HG03159 (cell line): ENCODE measurements around the gene RHEBL1.

Experiments
- ATAC-seq: cut with Tn5 transposase; IDR thresholded peaks from one replicate; pipeline ENCODE4 v1.9.1; 2021; ENCODE audit warnings: mild to moderate bottlenecking, moderate library complexity; ENCODE audit not compliant: unreplicated experiment

RHEBL1 gene

DNA sequence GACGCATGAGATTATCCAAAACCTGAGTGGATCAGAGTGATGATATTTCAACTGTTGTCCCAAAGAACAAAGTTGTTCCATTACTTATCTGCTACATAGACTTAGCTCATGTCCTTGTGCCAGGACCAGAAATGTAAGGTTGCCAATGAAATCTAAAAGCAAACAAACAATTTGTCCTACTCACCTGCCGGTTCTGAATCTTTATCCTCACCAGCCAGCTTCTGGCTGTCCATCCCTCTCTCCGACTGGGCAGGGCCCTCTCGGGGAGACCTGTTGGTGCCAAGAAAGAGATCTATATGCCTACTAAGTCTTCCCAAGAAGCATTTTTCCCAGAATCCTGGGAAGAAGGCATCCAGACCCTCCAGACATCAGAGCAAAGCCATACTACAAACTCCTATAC lies 14.7 kb downstream of the RHEBL1 start:
- ATAC-seq: no peak

DNA sequence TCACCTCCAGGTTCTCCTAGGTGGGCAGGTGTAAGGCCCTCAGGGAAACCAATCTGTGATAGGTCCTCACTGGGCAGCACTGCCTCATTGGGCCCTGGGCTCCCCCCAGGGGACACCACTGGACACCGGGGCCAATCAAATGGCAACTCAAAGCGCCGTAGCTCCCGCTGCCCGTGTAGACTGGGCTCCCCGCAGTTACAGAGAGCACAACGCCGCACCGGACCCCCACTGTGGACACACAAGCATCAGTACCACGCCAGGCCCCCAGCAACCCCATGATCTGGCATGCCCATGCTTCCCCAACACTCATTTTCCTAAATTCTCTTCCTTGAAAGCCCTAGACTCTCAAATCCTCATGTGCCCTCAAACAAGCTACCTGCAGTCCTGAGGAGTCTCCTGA lies 15.3 kb downstream of the RHEBL1 start:
- no peak for ATAC-seq

DNA sequence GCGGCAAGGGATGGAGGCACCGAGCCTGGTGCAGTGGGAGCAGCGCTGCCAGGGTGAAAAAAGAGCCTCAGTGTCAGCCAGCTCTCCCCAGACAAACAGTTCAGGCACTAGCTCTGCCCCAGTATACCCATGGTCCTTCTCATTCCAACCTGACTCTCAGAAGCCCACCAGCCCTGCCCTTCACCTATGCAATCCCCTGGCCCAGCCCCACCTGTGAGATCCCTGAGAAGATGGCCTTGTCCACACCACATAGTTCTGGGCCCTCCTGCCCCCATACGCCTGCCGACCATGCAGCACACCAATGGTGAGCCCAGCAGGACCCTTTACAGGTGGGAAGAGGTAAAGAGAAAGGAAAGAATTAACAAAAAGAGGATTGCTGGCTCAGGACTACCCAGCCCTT lies 15.7 kb downstream of the RHEBL1 start:
- no peak for ATAC-seq

DNA sequence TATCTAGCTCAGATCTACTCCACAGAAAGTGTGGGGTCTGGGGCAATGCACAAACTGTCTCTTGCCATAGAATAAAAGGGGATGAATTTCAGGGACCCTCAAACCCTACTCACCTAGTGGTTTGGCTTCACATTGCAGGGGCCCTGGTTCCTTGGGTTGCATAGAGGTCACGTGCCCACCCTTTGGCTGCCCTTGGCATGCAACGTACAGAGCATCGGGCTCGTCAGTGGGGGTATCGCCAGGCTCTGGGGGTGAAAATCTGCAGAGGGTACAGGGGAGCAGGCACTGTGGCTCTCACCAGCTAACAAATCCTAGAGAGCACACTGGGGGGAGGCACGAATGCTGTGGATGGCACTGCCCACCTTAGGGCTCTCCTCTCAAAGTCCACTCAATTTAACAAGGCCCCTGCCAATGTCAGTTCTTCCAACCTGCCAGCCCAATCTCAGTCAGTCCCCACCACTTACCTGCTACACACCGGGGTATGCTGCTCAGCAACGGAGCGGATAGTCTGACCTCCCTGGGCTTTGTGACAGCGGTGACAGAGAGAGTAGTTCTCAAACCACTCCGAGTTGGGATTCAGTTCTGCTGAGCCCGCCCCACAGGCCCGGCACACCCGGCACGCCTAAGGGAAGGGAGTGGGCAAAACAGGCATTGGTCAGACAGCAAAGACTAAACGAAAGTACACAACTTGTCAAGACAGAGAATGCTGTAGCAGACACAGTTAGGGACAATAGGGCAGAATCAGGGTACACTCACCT lies 17.1 kb downstream of the RHEBL1 start:
- no peak for ATAC-seq

DNA sequence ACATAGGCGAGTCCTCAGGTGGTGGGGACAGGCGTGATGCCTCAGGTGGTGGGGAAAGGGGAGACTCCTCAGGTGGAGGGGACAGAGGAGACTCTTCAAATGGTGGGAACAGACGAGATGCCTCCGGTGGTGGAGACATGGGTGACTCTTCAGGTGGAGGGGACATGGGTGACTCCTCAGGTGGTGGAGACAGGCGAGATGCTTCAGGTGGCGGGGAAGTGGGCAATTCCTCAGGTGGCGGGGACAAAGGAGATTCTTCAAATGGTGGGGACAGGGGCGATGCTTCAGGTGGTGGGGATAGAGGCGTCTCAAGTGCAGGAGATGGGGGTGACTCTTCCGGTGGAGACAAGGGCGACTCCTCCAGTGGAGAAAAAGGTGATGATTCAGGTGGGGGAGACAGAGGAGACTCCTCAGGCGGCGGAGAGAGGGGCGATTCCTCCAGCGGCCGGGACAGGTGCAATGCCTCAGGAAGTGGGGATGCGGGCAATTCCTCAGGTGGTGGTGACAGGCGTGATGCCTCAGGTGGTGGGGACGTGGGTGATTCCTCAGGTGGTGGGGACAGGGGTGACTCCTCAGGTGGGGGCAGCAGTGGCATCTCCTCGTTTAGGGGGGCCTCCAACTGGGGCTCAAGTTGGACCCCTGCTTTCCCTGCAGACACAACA lies 17.9 kb downstream of the RHEBL1 start:
- no peak for ATAC-seq

DNA sequence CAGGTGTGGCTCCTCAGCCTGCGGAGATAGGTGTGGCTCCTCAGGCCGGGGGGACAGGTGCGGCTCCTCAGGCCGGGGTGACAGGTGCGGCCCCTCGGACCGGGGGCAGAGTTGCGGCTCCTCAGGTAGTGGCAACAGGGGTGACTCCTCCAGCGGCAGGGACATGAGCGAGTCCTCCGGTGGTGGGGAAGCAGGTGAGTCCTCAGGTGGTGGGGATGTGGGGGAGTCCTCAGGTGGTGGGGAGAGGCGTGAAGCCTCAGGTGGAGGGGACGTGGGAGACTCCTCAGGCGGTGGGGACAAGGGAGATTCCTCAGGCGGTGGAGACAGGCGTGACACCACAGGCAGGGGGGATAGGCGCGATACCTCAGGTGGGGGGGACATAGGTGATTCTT lies 18.4 kb downstream of the RHEBL1 start:
- no peak for ATAC-seq

DNA sequence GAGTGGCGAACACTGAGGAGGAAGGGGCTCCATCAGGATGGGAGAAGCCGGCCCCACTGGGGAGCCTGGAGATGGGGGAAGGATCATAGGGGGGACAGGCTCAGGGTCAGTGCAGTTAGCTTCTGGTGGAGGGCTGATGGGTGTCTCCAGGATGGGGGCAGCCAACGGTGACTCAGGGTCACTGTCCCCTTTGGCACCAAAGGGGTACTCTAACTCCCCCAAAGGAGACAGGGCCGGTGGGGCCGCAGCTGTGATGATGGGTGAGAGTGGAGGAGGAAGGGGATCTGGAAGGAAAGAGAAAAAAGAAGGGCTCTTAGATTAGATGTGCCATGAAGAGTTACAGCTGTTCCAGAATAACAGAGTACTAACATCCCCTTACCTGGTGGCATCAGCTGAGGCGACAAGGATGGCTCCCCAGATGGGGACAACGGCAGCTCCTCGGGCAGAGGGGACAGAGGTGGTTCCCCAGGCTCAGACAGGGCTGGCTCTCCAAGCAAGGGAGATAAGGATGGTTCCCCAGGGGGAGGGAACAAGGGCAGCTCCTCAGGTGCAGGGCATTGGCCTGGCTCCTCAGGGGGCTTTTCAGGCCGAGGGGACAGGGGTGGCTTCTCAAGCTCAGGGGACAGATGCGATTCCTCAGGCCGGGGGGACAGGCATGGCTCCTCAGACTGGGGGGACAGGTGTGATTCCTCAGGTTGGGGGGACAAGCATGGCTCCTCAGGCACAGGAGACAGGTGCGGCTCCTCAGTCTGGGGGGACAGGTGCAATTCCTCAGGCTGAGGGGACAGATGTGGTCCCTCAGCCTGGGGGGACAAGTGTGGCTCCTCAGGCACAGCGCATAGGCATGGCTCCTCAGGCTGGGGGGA lies 19.0 kb downstream of the RHEBL1 start:
- ATAC-seq: no peak

DNA sequence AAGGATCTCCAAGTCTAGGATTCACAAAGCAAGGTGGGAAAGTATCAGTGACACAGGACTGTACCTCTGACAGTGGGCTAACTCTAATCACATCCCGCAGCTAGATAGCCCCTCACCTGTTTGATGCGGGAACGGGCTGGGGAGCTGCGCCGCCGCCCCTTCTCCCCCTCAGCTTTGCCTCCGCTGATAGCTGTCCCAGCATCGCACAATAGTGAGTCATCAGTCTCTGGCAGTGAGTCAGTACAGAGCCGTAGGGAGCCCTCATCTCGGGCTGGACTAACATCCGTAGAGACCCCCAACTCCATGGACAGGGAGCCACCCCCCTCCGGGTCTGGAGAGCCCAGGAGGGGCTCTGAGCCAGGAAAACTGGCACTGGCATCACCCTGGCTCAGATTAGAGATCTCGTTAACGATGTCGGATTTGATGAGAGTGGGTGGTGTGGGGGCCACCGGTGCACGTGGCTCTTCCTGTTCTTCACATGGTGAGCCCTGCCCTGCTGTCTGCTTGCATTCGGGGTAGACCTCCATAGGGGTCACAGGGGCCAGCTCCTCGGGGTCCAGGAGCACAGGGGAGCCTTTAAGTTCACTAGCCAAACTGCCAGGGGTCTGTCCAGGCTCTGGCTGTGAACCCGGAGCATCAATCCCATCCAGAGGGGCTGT lies 20.1 kb downstream of the RHEBL1 start:
- ATAC-seq: no peak

DNA sequence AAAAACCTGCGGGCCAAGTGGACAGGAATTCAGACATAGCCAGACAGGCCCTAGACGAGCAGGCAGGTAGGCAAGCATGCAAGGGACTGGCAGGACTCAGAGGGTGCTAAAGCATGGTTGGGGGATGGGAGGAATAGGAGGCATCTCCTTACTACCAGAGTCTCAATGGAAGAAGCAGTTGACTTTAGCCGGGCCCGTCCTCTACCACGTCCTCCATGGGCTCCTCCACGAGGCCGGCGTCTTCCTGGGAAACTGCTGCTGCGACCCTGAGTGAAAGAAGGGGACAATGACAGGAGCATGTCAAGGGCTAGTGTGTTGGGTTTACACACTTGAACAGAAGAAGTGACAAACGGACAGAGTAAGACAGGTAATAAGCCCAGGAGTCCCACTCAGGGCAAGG lies 20.8 kb downstream of the RHEBL1 start:
- no peak for ATAC-seq

DNA sequence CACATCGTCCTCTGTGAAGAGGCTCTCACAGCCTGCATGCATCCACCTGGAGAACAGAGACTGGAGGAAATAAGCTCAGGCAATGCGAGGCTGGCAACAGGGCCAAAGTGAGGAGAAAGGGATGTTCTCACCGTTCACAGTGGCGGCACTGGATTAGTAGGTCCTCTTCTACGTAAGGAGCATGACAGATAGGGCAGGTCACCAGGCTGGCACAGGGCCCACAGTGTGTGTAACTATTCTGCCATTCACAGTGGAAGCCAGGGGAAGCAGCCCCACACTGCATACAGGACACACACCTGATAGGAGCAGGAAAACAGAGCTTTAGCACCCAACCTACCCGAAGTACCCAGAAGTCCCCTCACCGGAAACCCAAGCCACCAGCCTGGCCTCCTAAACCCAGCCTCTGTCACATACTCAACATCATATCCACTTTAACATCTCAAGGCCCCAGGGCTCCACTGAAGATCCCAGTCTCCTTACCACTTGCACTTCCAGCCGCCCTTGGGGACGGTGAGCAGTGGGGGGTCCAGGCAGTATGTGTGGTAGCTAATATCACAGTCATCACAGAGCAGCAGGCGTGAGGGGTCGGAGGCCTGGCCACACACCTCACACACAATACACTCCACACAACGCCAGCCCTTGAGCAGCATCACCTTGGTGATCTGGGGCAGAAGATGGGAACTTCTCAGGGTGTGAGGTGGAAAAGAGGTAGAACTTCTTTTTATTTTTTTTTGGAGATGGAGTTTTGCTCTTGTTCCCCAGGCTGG lies 23.5 kb downstream of the RHEBL1 start:
- ATAC-seq: no peak

DNA sequence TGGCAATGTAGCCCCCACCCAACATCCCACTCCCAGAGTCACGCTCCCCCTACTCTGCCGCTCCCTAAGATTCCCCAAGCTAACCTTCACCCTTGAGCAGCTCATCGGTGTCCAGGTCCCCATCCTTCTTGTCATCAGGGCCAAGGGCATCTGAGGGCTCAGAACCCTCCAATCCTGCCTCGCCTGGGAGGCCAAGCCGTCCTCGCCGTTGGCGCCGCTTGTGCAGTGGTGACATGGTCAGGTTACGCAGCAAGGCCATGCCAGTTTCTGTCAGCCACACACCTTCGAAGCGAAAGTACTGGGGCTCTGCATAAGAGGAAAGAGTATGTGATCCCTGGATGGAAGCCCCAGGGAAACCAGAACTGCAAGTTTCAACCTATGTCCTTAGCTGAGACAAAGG lies 25.1 kb downstream of the RHEBL1 start:
- ATAC-seq: no peak

DNA sequence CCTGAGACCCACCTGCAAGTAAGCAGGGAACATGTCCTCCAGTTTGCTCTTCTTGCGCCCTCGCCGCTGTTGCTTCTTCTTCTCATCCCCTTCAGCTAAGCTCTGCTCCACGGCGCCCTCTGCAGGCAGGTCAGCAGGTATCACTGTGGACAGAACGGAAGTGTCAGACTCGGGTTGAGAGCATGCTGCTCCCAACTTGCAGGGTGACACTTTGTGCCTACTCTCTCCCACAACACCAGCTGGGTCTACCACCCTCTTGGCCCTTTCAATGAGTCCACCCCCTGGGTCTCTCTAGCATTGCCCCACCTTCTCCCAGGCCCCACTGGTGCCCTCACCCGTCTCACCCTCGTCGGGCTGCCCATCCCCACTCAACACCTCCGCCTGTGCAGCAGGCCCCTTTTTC lies 25.9 kb downstream of the RHEBL1 start:
- ATAC-seq: no peak

DNA sequence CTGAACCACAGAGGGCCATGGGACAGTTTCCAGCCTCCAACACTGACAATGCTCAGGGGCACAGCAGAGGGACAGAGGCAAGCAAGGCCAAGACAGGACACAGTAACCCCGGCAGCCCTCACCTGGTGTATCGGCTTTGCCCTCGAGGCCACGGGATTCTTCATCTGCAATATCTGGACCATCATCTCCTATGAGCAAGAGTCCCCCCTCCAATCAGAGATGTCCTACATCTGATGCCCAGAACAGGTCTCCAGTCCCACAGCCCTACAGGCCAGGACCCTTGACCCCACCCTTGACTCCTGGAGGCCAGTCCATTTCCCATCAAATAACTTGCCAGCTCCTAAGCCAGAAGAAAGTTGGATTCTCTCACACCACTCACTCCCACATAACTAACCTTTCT lies 26.5 kb downstream of the RHEBL1 start:
- no peak for ATAC-seq

DNA sequence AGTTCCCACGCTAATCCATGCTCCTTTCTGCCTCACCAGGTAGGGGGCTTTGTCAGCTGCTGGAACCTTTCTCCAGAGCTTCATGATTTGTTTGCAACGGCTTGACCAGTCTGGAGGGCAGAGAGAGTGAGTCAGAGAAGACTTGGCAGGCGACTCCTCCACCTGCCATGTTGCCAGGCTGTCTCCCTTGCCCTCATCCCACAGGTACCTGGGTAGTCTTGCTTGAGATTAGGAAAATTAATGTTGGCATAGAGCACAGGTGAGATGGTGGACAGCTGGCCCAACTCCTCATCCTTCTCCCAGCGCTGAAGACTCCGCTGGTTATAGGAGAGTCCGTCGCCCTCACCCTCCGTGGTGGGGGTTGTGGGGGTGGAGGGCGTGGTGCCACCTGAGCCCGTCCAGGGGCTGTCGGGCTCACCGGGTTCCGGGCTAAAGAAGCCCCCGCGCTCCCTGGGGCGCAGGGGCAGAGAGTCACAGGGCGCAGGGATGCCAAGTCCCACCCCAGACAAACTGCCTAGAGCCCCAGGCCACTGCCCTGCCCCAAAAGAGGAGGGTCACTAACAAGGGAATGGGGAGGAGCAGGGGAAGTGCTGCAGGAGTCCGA lies 27.8 kb downstream of the RHEBL1 start:
- ATAC-seq: no peak

DNA sequence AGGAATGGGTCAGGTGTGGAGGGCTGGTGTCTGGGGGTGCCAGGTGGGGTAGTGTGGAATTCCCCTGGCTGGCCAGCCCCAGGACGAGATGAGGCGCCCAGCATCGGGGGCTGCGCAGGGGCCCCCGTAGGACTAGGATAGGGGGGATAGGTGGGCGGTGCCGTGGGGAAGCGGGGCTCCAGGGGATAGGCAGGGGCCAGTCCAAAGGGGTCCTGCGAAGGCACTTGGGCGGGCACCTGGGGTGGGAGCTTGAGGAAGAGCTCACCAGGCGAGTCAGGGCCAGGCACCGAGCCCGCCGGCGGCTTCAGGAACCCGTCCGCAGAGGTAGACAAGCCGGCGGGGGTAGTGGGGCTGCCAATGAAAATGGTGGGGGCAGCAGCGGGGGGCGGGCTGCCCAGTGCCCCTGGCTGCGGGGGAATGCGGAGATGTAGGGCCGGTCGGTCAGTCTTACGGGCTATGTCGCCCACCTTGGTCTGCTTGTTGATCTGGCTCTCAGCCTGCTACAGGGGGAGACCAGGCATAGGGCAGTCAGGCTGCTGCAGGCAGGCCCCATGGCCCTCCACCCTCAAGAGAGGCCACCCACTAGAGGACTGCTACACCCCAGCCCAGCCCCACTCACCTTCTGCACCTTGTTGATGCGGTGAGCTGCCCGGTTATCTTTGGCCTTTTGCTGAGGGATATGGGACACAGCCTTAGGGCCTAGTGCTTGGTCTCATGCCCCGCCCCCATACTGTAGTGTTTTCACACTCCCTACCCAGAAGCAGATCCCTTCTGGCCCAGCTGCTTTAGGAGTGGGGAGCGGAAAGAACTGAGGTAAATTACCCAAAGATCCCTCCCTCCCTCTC lies 28.5 kb downstream of the RHEBL1 start:
- no peak for ATAC-seq

DNA sequence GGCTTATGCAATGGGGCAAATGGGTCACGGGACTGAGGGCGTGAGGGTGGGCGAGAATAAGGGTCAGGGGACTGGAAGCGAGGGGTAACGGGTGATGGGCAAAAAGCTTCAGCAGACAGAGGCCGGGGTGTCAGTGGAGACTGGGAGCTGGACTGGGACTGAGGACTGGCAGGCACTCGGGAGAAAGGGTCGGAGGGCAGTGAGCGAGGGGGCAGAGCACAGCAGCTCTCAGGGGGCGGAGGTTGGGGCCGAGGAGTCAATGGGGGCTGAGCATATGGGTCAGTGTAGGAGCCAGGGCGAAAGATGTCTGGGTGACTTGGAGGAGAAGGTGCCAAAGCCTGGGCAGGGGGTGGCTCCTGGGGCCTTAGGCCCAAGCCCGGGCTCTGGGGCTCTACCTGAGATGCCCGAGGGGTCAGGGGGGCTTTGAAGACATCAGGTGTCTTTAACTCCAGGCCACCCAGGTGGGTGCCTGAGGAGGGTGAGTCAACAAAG lies 29.4 kb downstream of the RHEBL1 start:
- no peak for ATAC-seq

DNA sequence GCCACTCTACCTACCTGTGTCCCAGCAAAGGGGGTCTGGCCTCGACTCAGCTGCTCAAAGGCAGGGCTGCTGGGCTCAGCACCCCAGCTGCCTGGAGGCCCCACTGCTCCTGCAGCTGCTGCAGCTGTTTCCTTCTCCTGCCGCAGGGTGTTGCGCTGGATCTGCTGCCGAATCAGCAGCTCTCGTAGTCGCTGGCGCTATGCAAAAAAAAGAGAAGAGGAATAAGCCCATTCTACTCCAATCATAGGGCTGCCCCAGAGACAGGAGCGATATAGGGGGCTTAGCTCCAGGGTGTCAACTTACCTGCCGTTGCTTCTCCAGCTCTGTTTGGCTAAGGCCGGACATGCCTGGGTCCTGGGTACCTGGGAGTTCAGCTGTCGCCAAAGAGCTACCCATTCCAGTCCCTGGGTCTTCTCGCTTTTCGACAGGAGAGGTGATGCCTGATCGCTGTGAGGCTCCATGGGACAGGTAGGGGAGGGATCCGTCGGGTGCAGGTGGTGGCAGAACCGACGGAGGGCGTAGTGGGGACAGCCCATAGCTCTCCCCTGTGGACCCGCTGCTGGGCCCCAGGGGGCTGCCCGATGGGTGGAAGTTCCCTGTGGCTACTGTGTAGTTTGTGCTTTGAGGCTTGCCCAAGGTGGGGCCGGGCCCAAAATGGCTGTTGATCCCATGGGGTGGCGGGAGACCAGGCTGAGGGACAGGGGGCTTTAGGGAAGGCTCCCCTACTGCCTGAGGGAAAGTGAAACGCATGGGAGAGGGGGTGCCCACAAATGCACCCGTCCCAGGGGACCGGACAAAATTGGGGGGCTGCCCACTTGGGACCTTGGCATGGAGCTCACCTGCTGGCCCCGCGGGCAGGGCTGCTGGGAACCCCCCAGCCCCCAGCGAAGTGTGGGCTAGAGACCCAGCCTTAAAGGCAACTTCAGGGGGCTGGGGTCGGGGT lies 30.1 kb downstream of the RHEBL1 start:
- ATAC-seq: no peak
